Measurements from ENCODE around the gene NUP205. TPM values are rescaled to one million over a fixed set of nuclear protein-coding genes. Genes with fewer than 3 reads are reported as not detected.

NUP205 gene
- total RNA-seq, 6 experiments from 2014 or later: 12.3 to 20.8 (median 16.1) TPM

GRCh38 chr7:135562720-135563119, 5.0 kb downstream of the NUP205 start:
- TF ChIP-seq CTCF (IDR thresholded peaks at IDR 0.05) (no peak), POLR2A (IDR thresholded peaks at IDR 0.05) (no peak)
- no peak for DNase-seq
- Histone ChIP-seq H3K4me3 (no peak overlapping the region), H3K27me3 (no peaks in the 10 kb centered on the region), H3K4me1 (no peaks in the 10 kb centered on the region), H3K27ac (no peak overlapping the region), H3K9me3 (no peaks in the 10 kb centered on the region), H3K36me3 (no peaks in the 10 kb centered on the region)
- intact Hi-C loops (cut with DNase I): no loop called here
- ATAC-seq: no peak
- WGBS (ENCODE audit: insufficient coverage, low coverage, low lambda C conversion rate, missing lambda C conversion rate): 100% methylated on average over 1 of the region's 8 CpGs

GRCh38 chr7:135571834-135572233, 14.1 kb downstream of the NUP205 start:
- Histone ChIP-seq H3K4me3 (no peak overlapping the region), H3K9me3 (no peaks in the 10 kb centered on the region), H3K4me1 (no peaks in the 10 kb centered on the region), H3K27me3 (no peaks in the 10 kb centered on the region), H3K27ac (no peak overlapping the region), H3K36me3 (peaks cover 0 to 45% (median 21%) of the 10 kb centered on the region in 4 donors)
- no peak for TF ChIP-seq CTCF (IDR thresholded peaks at IDR 0.05)
- TF ChIP-seq POLR2A (IDR thresholded peaks at IDR 0.05): no peak
- ATAC-seq (no peak), DNase-seq (no peak)
- 73% methylated on average over 3 of the region's 3 CpGs for WGBS (ENCODE audit: insufficient coverage, low coverage, low lambda C conversion rate, missing lambda C conversion rate)
- intact Hi-C loops (cut with DNase I): no loop called here

GRCh38 chr7:135573541-135573940, 15.8 kb downstream of the NUP205 start:
- 76% methylated on average over 2 of the region's 2 CpGs for WGBS (ENCODE audit: insufficient coverage, low coverage, low lambda C conversion rate, missing lambda C conversion rate)
- DNase-seq: no peak
- Histone ChIP-seq H3K36me3 (peaks cover 0 to 60% (median 29%) of the 10 kb centered on the region in 4 donors), H3K9me3 (no peaks in the 10 kb centered on the region), H3K27me3 (no peaks in the 10 kb centered on the region), H3K4me1 (no peaks in the 10 kb centered on the region), H3K4me3 (no peak overlapping the region), H3K27ac (no peak overlapping the region)
- no peak for TF ChIP-seq POLR2A (IDR thresholded peaks at IDR 0.05)
- TF ChIP-seq CTCF (IDR thresholded peaks at IDR 0.05): no peak
- no peak for ATAC-seq
- intact Hi-C loops (cut with DNase I): no loop called here

- H3K36me3 ChIP-seq: peaks cover 0 to 69% (median 42%) of the 10 kb centered on the region in 4 donors
Measured at GRCh38 chr7:135575296-135575695, 17.6 kb downstream of the NUP205 start.

More at GRCh38 chr7:135575296-135575695, 17.6 kb downstream of the NUP205 start:
- 78% methylated on average over 4 of the region's 4 CpGs for WGBS (ENCODE audit: insufficient coverage, low coverage, low lambda C conversion rate, missing lambda C conversion rate)
- intact Hi-C loops (cut with DNase I): no loop called here
- Histone ChIP-seq H3K4me1 (no peaks in the 10 kb centered on the region), H3K9me3 (no peaks in the 10 kb centered on the region), H3K27ac (no peak overlapping the region), H3K27me3 (no peaks in the 10 kb centered on the region), H3K4me3 (no peak overlapping the region)
- ATAC-seq: no peak
- no peak for DNase-seq
- TF ChIP-seq CTCF (IDR thresholded peaks at IDR 0.05) (no peak), POLR2A (IDR thresholded peaks at IDR 0.05) (no peak)

Data from right lobe of liver (tissue), 6 donors.